Uterus (tissue), 4 donors: ENCODE measurements around the gene HIC1. TPM values are rescaled to one million over a fixed set of nuclear protein-coding genes. Genes with fewer than 3 reads are reported as not detected.
A peak's percentile ranks its signal among the peaks of the same experiment; 100 is the strongest.

Experiments used
- DNase-seq, 2 donors: peaks; one replicate each; pipeline ENCODE4 v3.0.0-alpha.2; 2019 to 2020
- H3K27ac ChIP-seq, 2 donors: fragments of 200-600 bp; sonication (generic); 1 replicate in 1 of 2; 2 replicates in 1 of 2; pipeline ENCODE4 v1.5.1; 2016 to 2018
- H3K27me3 ChIP-seq, 2 donors: fragments of 200-600 bp; sonication (generic); one replicate each; pipeline ENCODE4 v1.5.1; 2018 to 2019; ENCODE audit warnings: control low read depth in 1 of 2
- H3K36me3 ChIP-seq, 2 donors: fragments of 200-600 bp; sonication (generic); one replicate each; pipeline ENCODE4 v1.5.1; 2019; ENCODE audit warnings: control low read depth in 1 of 2
- H3K4me1 ChIP-seq, 2 donors: fragments of 200-600 bp; sonication (generic); one replicate each; pipeline ENCODE4 v1.5.1; 2018 to 2019; ENCODE audit warnings: control low read depth in 1 of 2
- H3K4me3 ChIP-seq, 2 donors: fragments of 200-600 bp; sonication (generic); 1 replicate in 1 of 2; 2 replicates in 1 of 2; pipeline ENCODE4 v1.5.1; 2018 to 2019; ENCODE audit warnings: mild to moderate bottlenecking in 1 of 2
- H3K9me3 ChIP-seq, 2 donors: fragments of 200-600 bp; sonication (generic); one replicate each; pipeline ENCODE4 v1.5.1; 2019; ENCODE audit warnings: control low read depth in 1 of 2
- CTCF ChIP-seq, 4 experiments: fragments of 200-600 bp in 2 of 4; fragments of 450-650 bp in 2 of 4; sonication (generic) in 2 of 4; IDR thresholded peaks; one replicate each; pipeline ENCODE4 v1.5.1; 2016 to 2019; ENCODE audit warnings: antibody characterized with exemption in 4 of 4, mild to moderate bottlenecking in 2 of 4, moderate library complexity in 1 of 4
- POLR2A ChIP-seq, 2 donors: fragments of 450-650 bp; IDR thresholded peaks; one replicate each; pipeline ENCODE4 v1.6.1; 2016; ENCODE audit warnings: antibody characterized with exemption in 2 of 2, mild to moderate bottlenecking in 1 of 2, moderate library complexity in 1 of 2
- intact Hi-C: fragments of 100-400 bp; cut with DNase I; formaldehyde crosslinking; loops from one replicate; pipeline ENCODE4 v1.15.1; 2023; ENCODE audit warnings: low total_unique reads
- total RNA-seq, 4 donors: library from RNA; depleted of rRNA in 3 of 4; stranded (reverse); fragments of >200 nt in 3 of 4; gene quantifications; one replicate each; pipeline versions ENCODE4 v1.1.0 to v1.2.4, GENCODE V29; 2014 to 2023
- donor health status: DM: yes; HTN: yes; CAD: no.

HIC1 gene
- total RNA-seq, 4 donors from 2014 or later, result 21.8 to 86.9 (median 54.2) TPM

- DNase-seq, result peak; percentile 67 to 76
- TF ChIP-seq CTCF (IDR thresholded peaks at IDR 0.05), result peak in 2 of 4 experiments; percentile 18 to 37
- no peak for TF ChIP-seq POLR2A (IDR thresholded peaks at IDR 0.05)
- H3K27ac ChIP-seq, result peak overlapping the region; percentile 87 to 93
Measured at GRCh38 chr17:2075336-2076086, 20.6 kb downstream of the HIC1 start.

GRCh38 chr17:2076087-2076984, 21.4 kb downstream of the HIC1 start:
- Histone ChIP-seq H3K4me1 (peaks cover 4 to 25% of the 10 kb centered on the region in 2 donors), H3K27me3 (no peaks in the 10 kb centered on the region), H3K4me3 (no peak overlapping the region), H3K9me3 (no peaks in the 10 kb centered on the region), H3K27ac (peak overlapping the region; percentile 87 to 93), H3K36me3 (no peaks in the 10 kb centered on the region)
- peak in 1 of 2 donors; percentile 44 for DNase-seq
- intact Hi-C loops, result no loop called here
- TF ChIP-seq POLR2A (IDR thresholded peaks at IDR 0.05), result no peak
- no peak for TF ChIP-seq CTCF (IDR thresholded peaks at IDR 0.05)

More at GRCh38 chr17:2075336-2076086, 20.6 kb downstream of the HIC1 start:
- Histone ChIP-seq H3K36me3 (no peaks in the 10 kb centered on the region), H3K27me3 (no peaks in the 10 kb centered on the region), H3K4me1 (peaks cover 4 to 27% of the 10 kb centered on the region in 2 donors), H3K9me3 (no peaks in the 10 kb centered on the region), H3K4me3 (no peak overlapping the region)
- intact Hi-C loops, result no loop called here

- no peak for TF ChIP-seq CTCF (IDR thresholded peaks at IDR 0.05)
- TF ChIP-seq POLR2A (IDR thresholded peaks at IDR 0.05), result no peak
- no peaks in the 10 kb centered on the region for H3K27me3 ChIP-seq
- no peak overlapping the region for H3K4me3 ChIP-seq
- no peak for DNase-seq
- no peaks in the 10 kb centered on the region for H3K36me3 ChIP-seq
- H3K4me1 ChIP-seq, result peaks cover 4 to 20% of the 10 kb centered on the region in 2 donors
- no peaks in the 10 kb centered on the region for H3K9me3 ChIP-seq
- intact Hi-C loops, result no loop called here
- H3K27ac ChIP-seq, result peak overlapping the region; percentile 87 to 93
Measured at GRCh38 chr17:2077040-2077439, 22.1 kb downstream of the HIC1 start.

GRCh38 chr17:2081564-2081963, 26.7 kb downstream of the HIC1 start:
- no peaks in the 10 kb centered on the region for H3K27me3 ChIP-seq
- H3K36me3 ChIP-seq, result no peaks in the 10 kb centered on the region
- TF ChIP-seq POLR2A (IDR thresholded peaks at IDR 0.05), result no peak
- TF ChIP-seq CTCF (IDR thresholded peaks at IDR 0.05), result no peak
- peak overlapping the region; percentile 85 to 89 for H3K27ac ChIP-seq
- H3K9me3 ChIP-seq, result no peaks in the 10 kb centered on the region
- intact Hi-C loops, result no loop called here
- H3K4me1 ChIP-seq, result peaks cover 8 to 12% of the 10 kb centered on the region in 2 donors
- DNase-seq, result peak in 1 of 2 donors; percentile 31
- no peak overlapping the region for H3K4me3 ChIP-seq
